GM11168 (cell line): ENCODE measurements around the gene BTNL8.

ENCODE experiments used
- in situ Hi-C: fragments of 300-500 bp; cut with MboI; formaldehyde crosslinking; loops from one replicate; pipeline ENCODE4 v1.12.0; 2022; ENCODE audit warnings: low sequenced_read_pairs; ENCODE audit not compliant: unreplicated experiment

Gene BTNL8

GRCh38 chr5:180935203-180935602 is 36.2 kb downstream of the BTNL8 start:
- in situ Hi-C loops, result no loop called here

- in situ Hi-C loops, result no loop called here
Measured at GRCh38 chr5:180938294-180938693, 39.3 kb downstream of the BTNL8 start.

- in situ Hi-C loops, result no loop called here
Measured at GRCh38 chr5:180950291-180950949, 51.5 kb downstream of the BTNL8 start.

- in situ Hi-C loops, result no loop called here
Measured at GRCh38 chr5:180959661-180960060, 60.7 kb downstream of the BTNL8 start.

- in situ Hi-C loops, result no loop called here
Measured at GRCh38 chr5:180960209-180960608, 61.2 kb downstream of the BTNL8 start.

GRCh38 chr5:180969406-180969805 is 70.4 kb downstream of the BTNL8 start:
- in situ Hi-C loops, result no loop called here

GRCh38 chr5:180970336-180970735 is 71.4 kb downstream of the BTNL8 start:
- in situ Hi-C loops, result no loop called here

GRCh38 chr5:180970875-180971274 is 71.9 kb downstream of the BTNL8 start:
- in situ Hi-C loops, result no loop called here

- in situ Hi-C loops, result no loop called here
Measured at GRCh38 chr5:180974612-180975315, 75.8 kb downstream of the BTNL8 start.

- in situ Hi-C loops, result no loop called here
Measured at GRCh38 chr5:180975338-180975737, 76.4 kb downstream of the BTNL8 start.

- in situ Hi-C loops, result no loop called here
Measured at GRCh38 chr5:180976518-180976917, 77.6 kb downstream of the BTNL8 start.

- in situ Hi-C loops, result no loop called here
Measured at GRCh38 chr5:180977852-180978251, 78.9 kb downstream of the BTNL8 start.

- in situ Hi-C loops, result no loop called here
Measured at GRCh38 chr5:180982008-180982741, 83.2 kb downstream of the BTNL8 start.

- in situ Hi-C loops, result no loop called here
Measured at GRCh38 chr5:180988016-180988415, 89.1 kb downstream of the BTNL8 start.

- in situ Hi-C loops, result no loop called here
Measured at GRCh38 chr5:180988592-180988991, 89.6 kb downstream of the BTNL8 start, which contains the start of gene BTNL3. TSS of gene BTNL3 (plus strand) at chr5:180988846. CDS start at chr5:180989029, 183 bp downstream.

GRCh38 chr5:180990086-180990881 is 91.3 kb downstream of the BTNL8 start:
- in situ Hi-C loops, result no loop called here

GRCh38 chr5:180990882-180991242 is 91.9 kb downstream of the BTNL8 start:
- in situ Hi-C loops, result no loop called here
